ENCODE data around the gene JAK2.
"Not testable (repeated sequence)": the region's sequence is repeated elsewhere in the genome, so short reads cannot be mapped to it uniquely, and the experiment has no call there.

Gene JAK2

GRCh38 chr9:5043381-5043780 is 58.3 kb downstream of the JAK2 start:
- DNase-seq, result no peak

- DNase-seq, result no peak
Measured at GRCh38 chr9:5044160-5044559, 59.1 kb downstream of the JAK2 start.

- no peak for DNase-seq
Measured at GRCh38 chr9:5052838-5053237, 67.8 kb downstream of the JAK2 start.

GRCh38 chr9:5062631-5063030 is 77.6 kb downstream of the JAK2 start:
- no peak for DNase-seq

GRCh38 chr9:5072871-5073270 is 87.8 kb downstream of the JAK2 start:
- no peak for DNase-seq

GRCh38 chr9:5073701-5074100 is 88.6 kb downstream of the JAK2 start:
- DNase-seq, result no peak

- no peak for DNase-seq
Measured at GRCh38 chr9:5085993-5086392, 100.9 kb downstream of the JAK2 start.

- no peak for DNase-seq
Measured at GRCh38 chr9:5089737-5090136, 104.7 kb downstream of the JAK2 start.

GRCh38 chr9:5095795-5096194 is 110.7 kb downstream of the JAK2 start:
- no peak for DNase-seq

- no peak for DNase-seq
Measured at GRCh38 chr9:5099466-5099865, 114.4 kb downstream of the JAK2 start.

- DNase-seq, result not testable (repeated sequence)
Measured at GRCh38 chr9:5101127-5101526, 116.1 kb downstream of the JAK2 start.

GRCh38 chr9:5106517-5106916 is 121.4 kb downstream of the JAK2 start:
- not testable (repeated sequence) for DNase-seq

- no peak for DNase-seq
Measured at GRCh38 chr9:5110867-5111681, 126.0 kb downstream of the JAK2 start.

- no peak for DNase-seq
Measured at GRCh38 chr9:5111696-5112095, 126.6 kb downstream of the JAK2 start.

GRCh38 chr9:5112109-5112592 is 127.1 kb downstream of the JAK2 start:
- DNase-seq, result no peak

GRCh38 chr9:5112646-5113045 is 127.6 kb downstream of the JAK2 start:
- no peak for DNase-seq

- DNase-seq, result no peak
Measured at GRCh38 chr9:5113523-5113922, 128.5 kb downstream of the JAK2 start.

- DNase-seq, result no peak
Measured at GRCh38 chr9:5113994-5114748, 129.1 kb downstream of the JAK2 start.

GRCh38 chr9:5122116-5122515 is 137.0 kb downstream of the JAK2 start:
- no peak for DNase-seq

GRCh38 chr9:5122516-5122915 is 137.4 kb downstream of the JAK2 start:
- no peak for DNase-seq

- DNase-seq, result no peak
Measured at GRCh38 chr9:5140151-5140550, 155.1 kb downstream of the JAK2 start.

GRCh38 chr9:5144217-5144616 is 159.1 kb downstream of the JAK2 start:
- DNase-seq, result no peak

- DNase-seq, result no peak
Measured at GRCh38 chr9:5146241-5146640, 161.2 kb downstream of the JAK2 start.
